Activated T-cell treated with anti-CD3 and anti-CD28 coated beads for 24 hours (primary cell): ENCODE data around the gene VAMP2.
"Not testable (repeated sequence)": the region's sequence is repeated elsewhere in the genome, so short reads cannot be mapped to it uniquely, and the experiment has no call there.

ENCODE experiments used
- DNase-seq: peaks from one replicate; pipeline ENCODE4 v3.0.0-alpha.2; 2020; ENCODE audit warnings: low read depth

VAMP2 gene

GRCh38 chr17:8176197-8176940 lies 13.6 kb upstream of the VAMP2 start, which contains the start of gene TMEM107:
Gene TMEM107, minus strand, starts transcription at chr17:8176380. Its CDS starts 94 bp downstream, at chr17:8176286.
- DNase-seq = peak; percentile 83

- no peak for DNase-seq
These were observed 13.0 kb upstream of the VAMP2 start for GRCh38 chr17:8175795-8176196.

GRCh38 chr17:8173871-8174322 lies 11.1 kb upstream of the VAMP2 start:
- DNase-seq = no peak

GRCh38 chr17:8173056-8173870 lies 10.5 kb upstream of the VAMP2 start:
- peak; percentile 74 for DNase-seq

GRCh38 chr17:8170186-8170585 lies 7.4 kb upstream of the VAMP2 start:
- not testable (repeated sequence) for DNase-seq

- no peak for DNase-seq
These were observed 4.8 kb upstream of the VAMP2 start for GRCh38 chr17:8167526-8167925.

- DNase-seq = no peak
These were observed 4.0 kb upstream of the VAMP2 start for GRCh38 chr17:8166731-8167130.

- no peak for DNase-seq
These were observed 2.0 kb upstream of the VAMP2 start for GRCh38 chr17:8164815-8165131.

- peak; percentile 71 for DNase-seq
These were observed 1.4 kb upstream of the VAMP2 start for GRCh38 chr17:8163978-8164814.

GRCh38 chr17:8162997-8163977 lies 539 bp upstream of the VAMP2 start:
- no peak for DNase-seq

GRCh38 chr17:8161289-8162232 lies 1.2 kb downstream of the VAMP2 start:
- no peak for DNase-seq

GRCh38 chr17:8160741-8161221 lies 2.0 kb downstream of the VAMP2 start:
- DNase-seq = no peak

- no peak for DNase-seq
These were observed 2.5 kb downstream of the VAMP2 start for GRCh38 chr17:8160224-8160577.

- no peak for DNase-seq
These were observed 3.1 kb downstream of the VAMP2 start for GRCh38 chr17:8159459-8160223.

- no peak for DNase-seq
These were observed 3.7 kb downstream of the VAMP2 start for GRCh38 chr17:8159032-8159400.

- peak; percentile 81 for DNase-seq
These were observed 4.3 kb downstream of the VAMP2 start for GRCh38 chr17:8158267-8159031.

- DNase-seq = peak; percentile 100
These were observed 6.3 kb downstream of the VAMP2 start for GRCh38 chr17:8156246-8156992.

- no peak for DNase-seq
These were observed 6.8 kb downstream of the VAMP2 start for GRCh38 chr17:8155996-8156245.
